Astrocyte (in vitro differentiated cells and primary cell): ENCODE data around the gene STK4.

Experiments
- EZH2 ChIP-seq: IDR thresholded peaks from 2 replicates; pipeline ENCODE4 v1.6.1; 2012; ENCODE audit warnings: mild to moderate bottlenecking, low read length, inconsistent platforms; ENCODE audit not compliant: insufficient read depth
- TF ChIP-seq, protein P1 (sequence below): IDR thresholded peaks from 2 replicates; pipeline ENCODE4 v1.5.1; 2011; ENCODE audit warnings: low read depth, mild to moderate bottlenecking, inconsistent platforms, low read length, moderate library complexity; ENCODE audit not compliant: insufficient read depth

DNA sequence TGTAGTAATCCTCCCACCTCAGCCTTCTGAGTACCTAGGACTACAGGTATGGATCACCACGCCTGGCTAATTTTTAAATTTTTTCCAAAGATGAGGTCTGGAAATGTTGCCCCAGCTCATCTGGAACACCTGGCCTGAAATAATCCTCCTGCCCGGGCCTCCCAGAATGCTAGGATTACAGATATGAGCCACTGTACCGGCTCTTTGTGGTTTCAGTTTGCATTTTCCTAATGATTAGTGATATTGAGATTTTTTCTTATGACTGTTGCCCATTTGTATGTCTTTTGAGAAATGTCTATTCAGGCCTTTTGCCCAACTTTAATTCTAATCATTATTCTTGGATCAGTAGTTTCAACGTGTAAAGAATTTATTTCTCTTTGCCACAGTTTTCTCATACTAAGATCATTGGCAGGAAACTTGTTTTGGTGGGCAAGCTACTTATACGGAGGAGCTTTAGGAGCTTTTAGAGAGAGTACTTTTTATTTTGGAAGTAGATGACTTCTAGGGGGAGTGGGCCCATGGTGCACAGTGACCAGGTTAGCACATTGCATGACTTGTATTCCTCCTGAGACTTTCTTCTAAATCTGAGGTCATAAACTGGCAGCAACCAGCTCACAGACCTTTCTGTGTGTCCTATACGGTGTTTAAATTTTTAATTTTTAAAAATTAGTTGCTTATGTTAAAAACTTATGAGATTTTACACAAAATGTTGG lies 62.3 kb downstream of the STK4 start:
- TF ChIP-seq, protein P1, sequence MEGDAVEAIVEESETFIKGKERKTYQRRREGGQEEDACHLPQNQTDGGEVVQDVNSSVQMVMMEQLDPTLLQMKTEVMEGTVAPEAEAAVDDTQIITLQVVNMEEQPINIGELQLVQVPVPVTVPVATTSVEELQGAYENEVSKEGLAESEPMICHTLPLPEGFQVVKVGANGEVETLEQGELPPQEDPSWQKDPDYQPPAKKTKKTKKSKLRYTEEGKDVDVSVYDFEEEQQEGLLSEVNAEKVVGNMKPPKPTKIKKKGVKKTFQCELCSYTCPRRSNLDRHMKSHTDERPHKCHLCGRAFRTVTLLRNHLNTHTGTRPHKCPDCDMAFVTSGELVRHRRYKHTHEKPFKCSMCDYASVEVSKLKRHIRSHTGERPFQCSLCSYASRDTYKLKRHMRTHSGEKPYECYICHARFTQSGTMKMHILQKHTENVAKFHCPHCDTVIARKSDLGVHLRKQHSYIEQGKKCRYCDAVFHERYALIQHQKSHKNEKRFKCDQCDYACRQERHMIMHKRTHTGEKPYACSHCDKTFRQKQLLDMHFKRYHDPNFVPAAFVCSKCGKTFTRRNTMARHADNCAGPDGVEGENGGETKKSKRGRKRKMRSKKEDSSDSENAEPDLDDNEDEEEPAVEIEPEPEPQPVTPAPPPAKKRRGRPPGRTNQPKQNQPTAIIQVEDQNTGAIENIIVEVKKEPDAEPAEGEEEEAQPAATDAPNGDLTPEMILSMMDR, result no peak
- no peak for TF ChIP-seq EZH2
